Suprapubic skin (tissue), 4 donors: Measurements from ENCODE around the gene CNPPD1.

Source experiments
- EP300 ChIP-seq: sonication (generic); formaldehyde crosslinking; IDR thresholded peaks from one replicate; pipeline ENCODE4 v1.6.1; 2017; ENCODE audit warnings: antibody characterized with exemption
- POLR2A ChIP-seq, 2 donors: fragments of 450-650 bp; IDR thresholded peaks; one replicate each; pipeline ENCODE4 v1.6.1; 2017; ENCODE audit warnings: antibody characterized with exemption in 2 of 2, mild to moderate bottlenecking in 2 of 2, moderate library complexity in 2 of 2
- POLR2AphosphoS5 ChIP-seq, 3 donors: sonication (generic); formaldehyde crosslinking; IDR thresholded peaks; one replicate each; pipeline ENCODE4 v1.6.1; 2017; ENCODE audit warnings: antibody characterized with exemption in 3 of 3
- TF ChIP-seq, protein P1 (sequence below), 2 donors: fragments of 200-600 bp in 1 of 2; fragments of 450-650 bp in 1 of 2; sonication (generic) in 1 of 2; IDR thresholded peaks; one replicate each; pipeline ENCODE4 v1.5.1; 2016 to 2019; ENCODE audit warnings: antibody characterized with exemption in 2 of 2, mild to moderate bottlenecking in 1 of 2, moderate library complexity in 1 of 2

DNA sequence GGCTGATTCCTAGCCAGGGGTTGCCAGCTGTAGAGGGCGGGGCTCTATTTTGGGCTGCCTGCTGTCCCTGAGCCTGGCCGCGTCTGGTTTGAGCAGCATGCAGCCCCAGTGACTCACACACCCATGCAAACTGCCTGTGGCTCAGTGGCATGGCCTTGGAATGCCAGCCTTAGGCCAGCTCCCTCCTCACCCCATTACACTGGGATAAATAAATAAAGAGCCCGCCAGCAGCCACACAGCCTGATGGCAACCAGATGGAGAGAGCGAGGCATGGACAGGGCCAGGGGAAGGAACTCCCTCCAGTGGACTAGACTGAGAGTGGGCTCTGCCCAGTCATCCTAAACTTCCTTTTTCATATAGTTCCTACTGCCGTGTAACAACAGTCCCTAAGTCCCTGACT is 34.4 kb downstream of the CNPPD1 start:
- TF ChIP-seq POLR2AphosphoS5 (IDR thresholded peaks at IDR 0.05) (no peak), POLR2A (IDR thresholded peaks at IDR 0.05) (no peak), EP300 (no peak)
- TF ChIP-seq, protein P1, sequence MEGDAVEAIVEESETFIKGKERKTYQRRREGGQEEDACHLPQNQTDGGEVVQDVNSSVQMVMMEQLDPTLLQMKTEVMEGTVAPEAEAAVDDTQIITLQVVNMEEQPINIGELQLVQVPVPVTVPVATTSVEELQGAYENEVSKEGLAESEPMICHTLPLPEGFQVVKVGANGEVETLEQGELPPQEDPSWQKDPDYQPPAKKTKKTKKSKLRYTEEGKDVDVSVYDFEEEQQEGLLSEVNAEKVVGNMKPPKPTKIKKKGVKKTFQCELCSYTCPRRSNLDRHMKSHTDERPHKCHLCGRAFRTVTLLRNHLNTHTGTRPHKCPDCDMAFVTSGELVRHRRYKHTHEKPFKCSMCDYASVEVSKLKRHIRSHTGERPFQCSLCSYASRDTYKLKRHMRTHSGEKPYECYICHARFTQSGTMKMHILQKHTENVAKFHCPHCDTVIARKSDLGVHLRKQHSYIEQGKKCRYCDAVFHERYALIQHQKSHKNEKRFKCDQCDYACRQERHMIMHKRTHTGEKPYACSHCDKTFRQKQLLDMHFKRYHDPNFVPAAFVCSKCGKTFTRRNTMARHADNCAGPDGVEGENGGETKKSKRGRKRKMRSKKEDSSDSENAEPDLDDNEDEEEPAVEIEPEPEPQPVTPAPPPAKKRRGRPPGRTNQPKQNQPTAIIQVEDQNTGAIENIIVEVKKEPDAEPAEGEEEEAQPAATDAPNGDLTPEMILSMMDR (IDR thresholded peaks at IDR 0.05): no peak
